ENCODE measurements around the gene MYO1H.
A peak's percentile ranks its signal among the peaks of the same experiment; 100 is the strongest.

Gene MYO1H

DNA sequence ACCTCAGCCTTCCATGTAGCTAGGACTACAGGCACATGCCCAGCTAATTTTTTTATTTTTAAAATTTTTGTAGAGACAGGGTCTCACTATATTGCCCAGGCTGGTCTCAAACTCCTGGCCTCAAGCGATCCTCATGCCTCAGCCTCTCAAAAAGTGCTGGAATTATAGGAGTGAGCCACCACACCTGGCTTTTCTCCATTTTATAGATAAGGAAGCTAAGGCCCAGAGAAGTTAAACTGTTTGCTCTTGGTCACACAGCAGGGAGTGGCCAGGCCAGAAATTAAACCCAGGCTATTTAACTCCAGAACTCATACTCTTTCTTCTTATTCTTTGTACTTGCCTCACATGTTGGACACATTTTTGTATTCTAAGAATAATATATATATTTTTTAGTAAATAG is 146.2 kb downstream of the MYO1H start:
- TF ChIP-seq, protein P1, sequence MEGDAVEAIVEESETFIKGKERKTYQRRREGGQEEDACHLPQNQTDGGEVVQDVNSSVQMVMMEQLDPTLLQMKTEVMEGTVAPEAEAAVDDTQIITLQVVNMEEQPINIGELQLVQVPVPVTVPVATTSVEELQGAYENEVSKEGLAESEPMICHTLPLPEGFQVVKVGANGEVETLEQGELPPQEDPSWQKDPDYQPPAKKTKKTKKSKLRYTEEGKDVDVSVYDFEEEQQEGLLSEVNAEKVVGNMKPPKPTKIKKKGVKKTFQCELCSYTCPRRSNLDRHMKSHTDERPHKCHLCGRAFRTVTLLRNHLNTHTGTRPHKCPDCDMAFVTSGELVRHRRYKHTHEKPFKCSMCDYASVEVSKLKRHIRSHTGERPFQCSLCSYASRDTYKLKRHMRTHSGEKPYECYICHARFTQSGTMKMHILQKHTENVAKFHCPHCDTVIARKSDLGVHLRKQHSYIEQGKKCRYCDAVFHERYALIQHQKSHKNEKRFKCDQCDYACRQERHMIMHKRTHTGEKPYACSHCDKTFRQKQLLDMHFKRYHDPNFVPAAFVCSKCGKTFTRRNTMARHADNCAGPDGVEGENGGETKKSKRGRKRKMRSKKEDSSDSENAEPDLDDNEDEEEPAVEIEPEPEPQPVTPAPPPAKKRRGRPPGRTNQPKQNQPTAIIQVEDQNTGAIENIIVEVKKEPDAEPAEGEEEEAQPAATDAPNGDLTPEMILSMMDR (IDR thresholded peaks at IDR 0.05; ENCODE audit: low read depth, low read length): no peak
- H3K4me3 ChIP-seq (replicated peaks in 1 of 2; ENCODE audit: low read depth in 2 of 2, low read length in 2 of 2): no peak overlapping the region
- DNase-seq (ENCODE audit: low read depth in 2 of 2): no peak

DNA sequence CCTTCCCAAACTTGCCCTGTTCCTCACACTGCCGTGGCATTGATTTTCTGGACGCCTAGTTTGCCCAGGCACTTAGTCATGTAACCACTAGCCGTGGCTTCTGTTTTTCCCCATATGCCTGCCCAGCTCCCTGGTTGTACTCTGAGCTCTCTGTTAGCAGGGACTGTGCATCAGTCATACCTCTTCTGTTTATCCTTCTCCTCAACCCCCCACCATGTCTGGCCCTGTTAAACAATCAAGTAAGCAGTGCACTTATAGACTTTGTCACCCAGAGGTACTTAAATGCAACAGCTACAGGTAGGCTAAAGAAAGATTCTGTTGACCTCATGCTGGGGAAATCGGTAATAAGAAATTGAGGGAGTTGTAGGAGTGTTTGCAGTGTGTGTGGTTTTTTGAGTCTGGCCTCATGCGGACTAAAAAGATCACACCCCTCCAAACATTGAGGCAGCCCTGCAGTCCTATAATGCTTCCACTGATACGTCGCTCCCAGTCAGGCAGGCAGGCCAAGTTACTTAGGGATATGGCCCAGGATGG is 146.7 kb downstream of the MYO1H start:
- no peak overlapping the region for H3K4me3 ChIP-seq (replicated peaks in 1 of 2; ENCODE audit: low read depth in 2 of 2, low read length in 2 of 2)
- TF ChIP-seq, protein P1 (IDR thresholded peaks at IDR 0.05; ENCODE audit: low read depth, low read length): no peak
- DNase-seq (ENCODE audit: low read depth in 2 of 2): no peak

DNA sequence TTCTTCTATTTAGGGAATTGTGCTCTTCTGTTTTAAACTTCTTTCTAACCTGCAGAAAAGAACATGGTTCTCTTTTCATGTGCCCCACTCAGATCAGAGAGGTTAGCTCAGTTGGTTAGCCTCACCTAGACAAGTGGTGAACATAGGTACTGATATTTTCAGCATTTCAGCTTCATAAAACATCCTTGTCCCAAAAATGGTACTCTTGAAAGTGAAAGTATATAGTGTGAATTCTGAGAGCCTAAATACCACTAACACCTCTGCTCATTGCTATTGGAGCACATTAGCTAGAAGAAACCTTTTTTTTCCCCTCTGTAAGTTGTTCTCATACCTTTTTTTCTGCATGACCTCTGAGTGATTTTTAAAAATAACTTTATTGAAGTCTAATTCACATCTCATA is 147.3 kb downstream of the MYO1H start:
- no peak overlapping the region for H3K4me3 ChIP-seq (replicated peaks in 1 of 2; ENCODE audit: low read depth in 2 of 2, low read length in 2 of 2)
- no peak for DNase-seq (ENCODE audit: low read depth in 2 of 2)
- TF ChIP-seq, protein P1 (IDR thresholded peaks at IDR 0.05; ENCODE audit: low read depth, low read length): no peak

DNA sequence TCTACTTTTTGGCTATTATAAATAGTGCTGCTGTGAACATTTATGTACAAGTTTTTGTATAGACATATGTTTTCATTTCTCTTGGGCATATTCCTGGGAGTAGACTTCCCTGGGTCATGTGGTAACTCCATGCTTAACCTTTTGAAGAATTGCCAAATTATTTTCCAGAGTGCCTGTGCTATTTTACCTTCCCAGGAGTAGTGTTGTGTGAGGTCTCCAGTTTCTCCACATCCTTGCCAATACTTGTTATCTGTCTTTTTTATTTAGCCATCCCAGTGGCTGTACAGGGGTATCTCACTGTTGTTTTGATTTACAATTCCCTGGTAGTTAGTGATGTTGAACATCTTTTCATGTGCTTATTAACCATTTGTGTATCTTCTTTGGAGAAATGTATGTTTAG is 148.6 kb downstream of the MYO1H start:
- H3K4me3 ChIP-seq (replicated peaks in 1 of 2; ENCODE audit: low read depth in 2 of 2, low read length in 2 of 2): no peak overlapping the region
- TF ChIP-seq, protein P1 (IDR thresholded peaks at IDR 0.05; ENCODE audit: low read depth, low read length): no peak
- DNase-seq (ENCODE audit: low read depth in 2 of 2): no peak

DNA sequence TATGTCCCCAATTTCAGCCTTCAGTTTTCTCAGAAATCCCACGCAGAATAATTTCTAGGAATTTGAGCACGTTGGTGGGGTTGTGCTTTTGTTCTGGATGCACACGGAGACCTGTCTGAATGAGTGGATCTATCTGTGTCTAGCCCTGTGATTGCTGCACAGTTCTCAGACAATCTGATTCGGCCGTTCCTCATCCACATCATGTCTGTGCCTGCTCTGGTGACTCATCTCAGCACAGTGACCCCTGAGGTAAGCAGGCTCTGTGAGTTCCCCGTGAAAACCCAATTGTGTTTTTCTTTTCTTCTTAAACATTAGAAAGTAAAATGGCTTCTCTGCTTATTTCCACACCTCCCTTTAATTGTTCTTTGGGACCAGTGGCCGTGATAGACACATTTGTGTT is 150.0 kb downstream of the MYO1H start:
- DNase-seq (ENCODE audit: low read depth in 2 of 2): peak in 1 of 2 donors; percentile 51
- H3K4me3 ChIP-seq (replicated peaks in 1 of 2; ENCODE audit: low read depth in 2 of 2, low read length in 2 of 2): no peak overlapping the region
- TF ChIP-seq, protein P1 (IDR thresholded peaks at IDR 0.05; ENCODE audit: low read depth, low read length): no peak

Data from cardiac fibroblast (primary cell).